H1 (cell line): Measurements from ENCODE around the gene ZNF469. TPM values are rescaled to one million over a fixed set of nuclear protein-coding genes. Genes with fewer than 3 reads are reported as not detected.

Experiments used
- CTCF ChIA-PET: fragments of 300-600 bp; sonication (Branson Sonifier 250); formaldehyde crosslinking; loops from one replicate; lab custom pipeline; 2021; ENCODE audit not compliant: partially characterized antibody; lab: Charles Lee
- POLR2A ChIA-PET: fragments of 300-600 bp; sonication (Branson Sonifier 250); formaldehyde crosslinking; loops from one replicate; lab custom pipeline; 2021; ENCODE audit warnings: inconsistent platforms; ENCODE audit not compliant: partially characterized antibody; lab: Charles Lee
- DNase-seq, 2 experiments: peaks; one replicate each; pipeline versions ENCODE4 v3.0.0 to v3.0.0-alpha.2; 2010 to 2022; ENCODE audit warnings: low spot score in 2 of 2, low read depth in 1 of 2, mixed read lengths in 1 of 2
- FAIRE-seq: peaks from 2 replicates; lab custom pipeline; 2011; peaks lifted over from hg19 to GRCh38; lab: Jason Lieb, UNC
- H2AFZ ChIP-seq: 2 replicates; pipeline ENCODE4 v1.8.1; 2012; ENCODE audit warnings: low read length, inconsistent platforms
- H2AK5ac ChIP-seq: 2 replicates; pipeline ENCODE4 v1.6.1; 2013; ENCODE audit warnings: low read depth, low read length
- H2BK120ac ChIP-seq: replicated peaks from 2 replicates; pipeline ENCODE3; 2013; ENCODE audit warnings: low read depth, low read length, inconsistent platforms
- H2BK12ac ChIP-seq: 2 replicates; pipeline ENCODE4 v1.6.1; 2013; ENCODE audit warnings: low read depth, low read length
- H2BK15ac ChIP-seq: 2 replicates; pipeline ENCODE4 v1.6.1; 2013; ENCODE audit warnings: low read length
- H2BK20ac ChIP-seq: 2 replicates; pipeline ENCODE4 v1.6.1; 2013; ENCODE audit warnings: low read length
- H2BK5ac ChIP-seq: 2 replicates; pipeline ENCODE4 v1.6.1; 2013; ENCODE audit warnings: low read depth, low read length
- H3K14ac ChIP-seq: 2 replicates; pipeline ENCODE4 v1.6.1; 2013; ENCODE audit warnings: inconsistent platforms; ENCODE audit not compliant: insufficient read length
- H3K18ac ChIP-seq: 2 replicates; pipeline ENCODE4 v1.6.1; 2013; ENCODE audit warnings: low read length; ENCODE audit errors: extremely low read depth
- H3K23ac ChIP-seq: 2 replicates; pipeline ENCODE4 v1.6.1; 2013; ENCODE audit warnings: inconsistent platforms; ENCODE audit not compliant: insufficient read length
- H3K23me2 ChIP-seq: 2 replicates; pipeline ENCODE4 v1.6.1; 2013; ENCODE audit warnings: low read depth, low read length
- H3K27ac ChIP-seq: 2 replicates; pipeline ENCODE4 v1.6.1; 2011; ENCODE audit warnings: low read depth, low read length, inconsistent platforms
- H3K27me3 ChIP-seq, 4 experiments: replicated peaks in 1 of 4; 1 replicate in 1 of 4; 2 replicates in 3 of 4; pipeline versions ENCODE4 v1.6.1 to v1.8.1; 2011 to 2013; ENCODE audit warnings: low read length in 3 of 4, mild to moderate bottlenecking in 3 of 4, inconsistent platforms in 2 of 4, mixed read lengths in 2 of 4, moderate library complexity in 1 of 4; ENCODE audit not compliant: control insufficient read depth in 3 of 4, insufficient read depth in 3 of 4; ENCODE audit errors: extremely low read depth in 1 of 4
- H3K36me3 ChIP-seq, 4 experiments: 2 replicates each; pipeline versions ENCODE4 v1.6.1 to v1.8.1; 2011 to 2013; ENCODE audit warnings: mild to moderate bottlenecking in 4 of 4, low read length in 3 of 4, moderate library complexity in 2 of 4, control low read depth in 1 of 4, inconsistent platforms in 1 of 4; ENCODE audit not compliant: insufficient read depth in 4 of 4, control insufficient read depth in 2 of 4
- H3K4ac ChIP-seq: replicated peaks from 2 replicates; pipeline ENCODE3; 2013; ENCODE audit warnings: low read length, low read depth, mixed read lengths, inconsistent platforms; ENCODE audit not compliant: insufficient read length
- H3K4me1 ChIP-seq, 4 experiments: replicated peaks in 1 of 4; 1 replicate in 1 of 4; 2 replicates in 3 of 4; pipeline versions ENCODE4 v1.6.1 to v1.8.1; 2011 to 2013; ENCODE audit warnings: low read length in 3 of 4, inconsistent platforms in 2 of 4, mixed read lengths in 1 of 4; ENCODE audit not compliant: insufficient read depth in 4 of 4, control insufficient read depth in 3 of 4
- H3K4me2 ChIP-seq, 2 experiments: 2 replicates each; pipeline versions ENCODE4 v1.6.1 to v1.8.1; 2011 to 2013; ENCODE audit warnings: low read depth in 2 of 2, low read length in 2 of 2, control low read depth in 1 of 2, inconsistent platforms in 1 of 2, mild to moderate bottlenecking in 1 of 2; ENCODE audit not compliant: insufficient read depth in 1 of 2
- H3K4me3 ChIP-seq, 4 experiments: fragments of 200-600, 300-600 bp in 1 of 4; sonication (generic), shearing (Covaris generic), sonication (Bioruptor Twin) in 1 of 4; 2 replicates each; pipeline versions ENCODE4 v1.5.1 to v1.8.1; 2011 to 2016; ENCODE audit warnings: low read length in 4 of 4, low read depth in 3 of 4, control low read depth in 2 of 4, inconsistent platforms in 2 of 4, mild to moderate bottlenecking in 2 of 4, mixed read lengths in 1 of 4, moderate library complexity in 1 of 4; ENCODE audit not compliant: insufficient read depth in 2 of 4; ENCODE audit errors: extremely low read depth in 1 of 4
- H3K56ac ChIP-seq: replicated peaks from 2 replicates; pipeline ENCODE3; 2013; ENCODE audit warnings: low read depth, mild to moderate bottlenecking, mixed read lengths, low read length, inconsistent platforms; ENCODE audit not compliant: insufficient read length
- H3K79me1 ChIP-seq: 2 replicates; pipeline ENCODE4 v1.6.1; 2013; ENCODE audit warnings: low read depth, low read length, control low read depth
- H3K79me2 ChIP-seq, 2 experiments: 2 replicates each; pipeline versions ENCODE4 v1.6.1 to v1.8.1; 2012 to 2013; ENCODE audit warnings: low read length in 2 of 2, mild to moderate bottlenecking in 2 of 2, inconsistent platforms in 1 of 2; ENCODE audit not compliant: insufficient read depth in 2 of 2, control insufficient read depth in 1 of 2
- H3K9ac ChIP-seq, 4 experiments: replicated peaks in 1 of 4; 1 replicate in 1 of 4; 2 replicates in 3 of 4; pipeline versions ENCODE4 v1.6.1 to v1.8.1; 2011 to 2013; ENCODE audit warnings: low read depth in 3 of 4, low read length in 3 of 4, control low read depth in 2 of 4, mild to moderate bottlenecking in 2 of 4, moderate library complexity in 2 of 4, inconsistent platforms in 1 of 4; ENCODE audit errors: extremely low read depth in 1 of 4
- H3K9me3 ChIP-seq, 2 experiments: 2 replicates each; pipeline versions ENCODE4 v1.6.1 to v1.8.1; 2012 to 2013; ENCODE audit warnings: mild to moderate bottlenecking in 2 of 2, moderate library complexity in 2 of 2, control low read depth in 1 of 2, inconsistent platforms in 1 of 2, low read depth in 1 of 2, low read length in 1 of 2, mixed read lengths in 1 of 2; ENCODE audit not compliant: insufficient read depth in 2 of 2
- H4K20me1 ChIP-seq, 2 experiments: replicated peaks in 1 of 2; 2 replicates each; pipeline versions ENCODE3 to v1.8.1; 2011 to 2013; ENCODE audit warnings: inconsistent platforms in 2 of 2, low read length in 2 of 2, mild to moderate bottlenecking in 1 of 2; ENCODE audit not compliant: insufficient read depth in 2 of 2, control insufficient read depth in 1 of 2
- H4K5ac ChIP-seq: 2 replicates; pipeline ENCODE4 v1.6.1; 2013; ENCODE audit warnings: low read length, low read depth, mixed read lengths, inconsistent platforms; ENCODE audit not compliant: insufficient read length
- H4K8ac ChIP-seq: 2 replicates; pipeline ENCODE4 v1.8.0; 2013; ENCODE audit warnings: mild to moderate bottlenecking, moderate library complexity, low read length, inconsistent platforms; ENCODE audit not compliant: insufficient read depth; ENCODE audit errors: extremely low read depth
- H4K91ac ChIP-seq: replicated peaks from 2 replicates; pipeline ENCODE3; 2013; ENCODE audit warnings: low read length, mixed read lengths, inconsistent platforms; ENCODE audit not compliant: insufficient read length
- WGBS, 2 experiments: shearing (Covaris generic) in 1 of 2; methylation state at CpG; one replicate each; pipeline versions ENCODE4 v1.1.6 to v1.1.7; 2013 to 2015; ENCODE audit warnings: low lambda C conversion rate in 2 of 2, mixed read lengths in 2 of 2, inconsistent platforms in 1 of 2, low coverage in 1 of 2, missing lambda C conversion rate in 1 of 2; ENCODE audit not compliant: insufficient replicate concordance in 2 of 2, insufficient coverage in 1 of 2, insufficient read length in 1 of 2; ENCODE audit errors: extremely low coverage in 1 of 2, missing lambda C conversion rate in 1 of 2; 5-methylcytosine and 5-hydroxymethylcytosine counted together
- polyA plus RNA-seq, 7 experiments: library from polyadenylated mRNA; depleted of rRNA in 3 of 7; stranded (reverse) in 5 of 7; unstranded in 2 of 7; fragments of >200 nt in 5 of 7; fragments of 200-250 nt in 2 of 7; gene quantifications; 1 replicate in 5 of 7; 2 replicates in 1 of 7; 4 replicates in 1 of 7; pipeline versions ENCODE4 v1.2.1 to v1.2.3, GENCODE V29; 2011 to 2013; ENCODE audit warnings: missing spikeins in 2 of 7, mixed read lengths in 2 of 7
- total RNA-seq: library from RNA; stranded (reverse); fragmentation: NEBNext Ultra II Directional; extraction: Animal tissue kit (Norgen Biotek cat#: 25700); gene quantifications from 2 replicates; pipeline ENCODE4 v1.2.1, GENCODE V29; 2021
- TF ChIP-seq, protein P1 (sequence below): IDR thresholded peaks from 2 replicates; pipeline ENCODE4 v1.6.1; 2012; ENCODE audit warnings: low read length, inconsistent platforms

Gene ZNF469
- total and polyA plus RNA-seq, 2 of the 8 experiments (the other 6 are each of a cell fraction or from before 2014, with no cell fraction given) = 0.30 to 1.8 TPM

DNA sequence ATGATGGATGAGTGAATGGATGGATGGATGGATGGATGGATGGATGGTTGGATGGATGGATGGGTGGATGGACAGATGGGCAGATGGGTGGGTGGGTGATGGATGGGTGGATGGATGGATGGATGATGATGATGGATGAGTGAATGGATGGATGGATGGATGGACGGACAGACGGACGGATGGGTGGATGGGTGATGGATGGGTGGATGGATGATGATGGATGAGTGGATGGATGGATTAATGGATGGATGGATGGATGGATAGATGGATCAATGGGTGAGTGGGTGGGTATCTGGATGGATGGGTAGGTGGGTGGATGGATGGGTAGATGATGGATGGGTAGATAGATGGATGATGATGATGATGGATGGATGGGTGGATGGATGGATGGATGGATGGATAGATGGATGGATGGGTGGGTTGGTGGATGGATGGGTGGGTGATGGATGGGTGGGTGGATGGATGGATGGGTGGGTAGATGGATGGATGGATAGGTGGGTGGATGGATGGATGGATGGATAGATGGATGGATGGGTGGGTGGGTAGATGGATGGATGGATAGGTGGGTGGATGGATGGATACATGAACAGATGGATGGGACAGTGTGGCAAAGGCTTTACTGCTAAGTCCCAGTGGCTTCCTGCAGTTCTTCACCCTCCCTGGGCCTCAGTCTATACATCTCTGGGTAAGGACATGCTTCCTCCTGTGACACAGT lies 40.1 kb downstream of the ZNF469 start:
- H3K27me3 ChIP-seq = no peaks in the 10 kb centered on the region
- H3K56ac ChIP-seq = peak overlapping the region; percentile 96
- H2AK5ac ChIP-seq = no peak overlapping the region
- FAIRE-seq (no peak), DNase-seq (no peak)
- no peak overlapping the region for H4K91ac ChIP-seq
- H3K4me2 ChIP-seq = no peak overlapping the region
- H3K36me3 ChIP-seq = no peaks in the 10 kb centered on the region
- no peaks in the 10 kb centered on the region for H3K9me3 ChIP-seq
- H3K79me2 ChIP-seq = no peaks in the 10 kb centered on the region
- H2BK5ac ChIP-seq = no peak overlapping the region
- H3K4ac ChIP-seq = no peak overlapping the region
- no peak overlapping the region for H2AFZ ChIP-seq
- POLR2A ChIA-PET = no interaction called here
- 56% methylated on average over 3 of the region's 3 CpGs; no CpG with 5 or more reads in 1 of the 2 experiments for WGBS, 2 experiments
- no peak overlapping the region for H3K14ac ChIP-seq
- no peak overlapping the region for H3K23ac ChIP-seq
- no peak overlapping the region for H2BK15ac ChIP-seq
- H2BK20ac ChIP-seq = no peak overlapping the region
- no peaks in the 10 kb centered on the region for H3K79me1 ChIP-seq
- H3K18ac ChIP-seq = no peak overlapping the region
- H3K23me2 ChIP-seq = peaks cover 14% of the 10 kb centered on the region; the same call in 1 of the 2 replicates
- CTCF ChIA-PET = no interaction called here
- H4K20me1 ChIP-seq = peaks cover 0 to 11% of the 10 kb centered on the region in 2 experiments
- no peaks in the 10 kb centered on the region for H3K4me1 ChIP-seq
- no peak overlapping the region for H3K9ac ChIP-seq
- H3K27ac ChIP-seq = no peak overlapping the region
- H4K8ac ChIP-seq = no peak overlapping the region
- no peak overlapping the region for H3K4me3 ChIP-seq
- H2BK12ac ChIP-seq = no peak overlapping the region
- H4K5ac ChIP-seq = no peak overlapping the region
- H2BK120ac ChIP-seq = no peak overlapping the region
- TF ChIP-seq, protein P1, sequence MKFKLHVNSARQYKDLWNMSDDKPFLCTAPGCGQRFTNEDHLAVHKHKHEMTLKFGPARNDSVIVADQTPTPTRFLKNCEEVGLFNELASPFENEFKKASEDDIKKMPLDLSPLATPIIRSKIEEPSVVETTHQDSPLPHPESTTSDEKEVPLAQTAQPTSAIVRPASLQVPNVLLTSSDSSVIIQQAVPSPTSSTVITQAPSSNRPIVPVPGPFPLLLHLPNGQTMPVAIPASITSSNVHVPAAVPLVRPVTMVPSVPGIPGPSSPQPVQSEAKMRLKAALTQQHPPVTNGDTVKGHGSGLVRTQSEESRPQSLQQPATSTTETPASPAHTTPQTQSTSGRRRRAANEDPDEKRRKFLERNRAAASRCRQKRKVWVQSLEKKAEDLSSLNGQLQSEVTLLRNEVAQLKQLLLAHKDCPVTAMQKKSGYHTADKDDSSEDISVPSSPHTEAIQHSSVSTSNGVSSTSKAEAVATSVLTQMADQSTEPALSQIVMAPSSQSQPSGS = no peak
